ENCODE results near the gene IRF8.

- no peak for TF ChIP-seq CTCF (conservative IDR thresholded peaks at IDR 0.05 in 1 of 2, IDR thresholded peaks at IDR 0.05 in 1 of 2; ENCODE audit: low read depth in 1 of 2, low read length in 2 of 2)
- no peak for TF ChIP-seq EZH2 (IDR thresholded peaks at IDR 0.05; ENCODE audit: low read length, missing control alignments)
Measured at GRCh38 chr16:85944572-85945423, 45.8 kb downstream of the IRF8 start.
